Stimulated activated CD8-positive, alpha-beta memory T cell treated with anti-CD3 and anti-CD28 coated beads, Interleukin-15, amount 100 ng/mL, for 48 hours (primary cell): ENCODE data around the gene FAXC.

Experiments
- DNase-seq, 2 donors: peaks; one replicate each; pipeline ENCODE4 v3.0.0-alpha.2; 2020; ENCODE audit warnings: low read depth in 2 of 2

The FAXC gene

DNA sequence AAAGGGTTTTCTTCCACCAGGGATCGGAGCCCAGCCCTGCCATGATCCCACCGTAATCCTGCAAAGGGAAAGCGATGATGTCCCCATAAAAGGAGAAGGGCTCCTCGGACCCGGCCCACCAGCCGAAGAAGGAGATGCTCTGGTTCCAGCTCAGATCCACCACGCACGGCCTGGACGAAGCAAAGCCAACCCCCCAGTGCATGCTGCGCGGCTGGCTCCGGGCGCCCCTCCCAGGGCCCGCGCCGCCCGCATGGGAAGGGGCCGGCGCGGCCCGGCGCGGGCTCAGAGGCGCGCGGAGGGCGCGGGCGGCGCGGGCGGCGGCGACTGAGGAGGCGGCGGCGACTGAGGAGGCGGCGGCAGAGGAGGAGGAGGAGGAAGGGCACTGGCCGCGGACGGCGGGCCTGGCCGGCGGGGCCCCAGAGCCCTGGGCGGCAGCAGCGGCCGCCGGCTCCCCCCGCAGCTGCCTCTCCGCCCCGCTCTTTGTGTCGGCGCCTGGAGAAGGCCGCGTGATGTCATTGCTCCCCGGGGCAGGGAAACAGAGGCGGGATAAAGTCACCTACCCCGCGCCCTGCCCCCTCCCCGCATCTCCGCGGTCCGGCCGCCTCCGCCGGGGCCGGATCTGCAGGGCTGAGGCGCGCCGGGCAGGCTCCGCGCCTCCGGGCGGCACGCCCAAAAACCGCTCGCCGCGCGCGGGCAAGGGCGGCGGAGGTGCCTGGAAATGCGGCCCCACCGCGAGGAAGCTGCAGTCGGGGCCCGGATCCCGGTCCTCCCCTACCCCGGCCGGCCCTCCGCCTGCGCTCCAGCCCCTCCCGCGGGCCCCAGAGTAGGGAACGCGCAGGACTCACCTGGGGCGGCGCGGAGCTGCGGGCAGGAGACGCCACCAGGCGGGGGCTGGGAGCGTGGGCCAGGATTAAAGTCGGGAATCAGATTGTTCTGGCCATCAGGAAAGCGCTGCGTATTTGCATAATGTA, at the start of gene FAXC:
FAXC (minus strand) TSS at position 504 of the 971 bp plus-strand sequence; CDS start at position 202, 302 bp downstream.
- DNase-seq = no peak

DNA sequence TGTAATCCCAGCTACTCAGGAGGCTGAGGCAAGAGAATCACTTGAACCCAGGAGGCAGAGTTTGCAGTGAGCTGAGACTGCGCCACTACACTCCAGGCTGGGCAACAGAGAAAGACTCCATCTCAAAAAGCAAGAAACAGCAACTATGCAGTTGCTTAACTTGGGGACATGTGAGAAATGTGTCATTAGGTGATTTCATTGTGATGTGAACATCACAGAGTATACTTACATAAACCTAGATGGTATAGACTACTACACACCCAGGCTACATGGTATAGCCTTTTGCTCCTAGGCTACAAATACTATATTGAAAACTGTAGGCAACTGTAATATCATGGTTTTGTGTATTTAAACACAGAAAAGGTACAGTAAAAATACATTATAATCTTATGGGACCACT, 47.8 kb upstream of the FAXC start:
- DNase-seq = no peak

DNA sequence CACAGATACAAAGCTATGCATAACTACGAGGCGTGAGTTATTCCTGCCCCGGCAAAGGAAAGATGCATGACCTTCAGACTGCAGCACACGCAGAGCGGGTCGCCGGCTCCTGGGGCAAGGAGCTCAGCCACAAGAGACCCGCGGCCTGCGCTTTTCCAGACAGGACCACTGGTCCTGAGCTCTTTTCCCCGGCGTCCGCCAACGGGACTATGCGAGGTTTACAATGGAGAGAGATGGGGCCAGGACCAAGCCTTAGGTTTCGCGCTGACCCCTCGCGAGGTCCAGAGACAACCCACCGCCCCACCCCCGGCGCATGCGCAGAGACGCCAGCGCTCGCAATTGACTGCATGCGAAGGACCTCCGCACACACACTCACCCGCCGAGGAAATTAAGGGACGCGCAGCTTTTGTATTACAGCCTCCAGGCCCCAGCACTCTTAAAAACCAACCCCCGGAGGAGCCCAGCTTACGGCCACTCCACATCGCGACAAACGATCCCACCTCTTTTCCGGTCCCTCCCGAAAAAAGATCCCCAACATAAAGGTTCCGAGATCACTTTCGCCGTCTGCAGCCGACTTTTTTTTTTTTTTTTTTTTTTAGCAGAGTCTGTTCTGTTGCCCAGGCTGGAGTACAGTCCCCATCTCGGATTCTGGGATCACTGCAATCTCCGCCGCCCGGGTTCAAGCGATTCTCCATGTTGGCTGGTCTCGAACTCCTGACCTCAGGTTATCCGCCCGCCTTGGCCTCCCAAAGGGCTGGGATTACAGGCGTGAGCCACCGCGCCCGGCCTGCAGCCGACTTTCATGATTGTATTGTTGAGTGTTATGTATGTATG, 44.4 kb upstream of the FAXC start, which contains the start of gene COQ3:
COQ3 (minus strand) TSS at position 498 of the 834 bp plus-strand sequence; CDS start at position 482, 16 bp downstream.
- DNase-seq = peak; percentile 49 to 52

DNA sequence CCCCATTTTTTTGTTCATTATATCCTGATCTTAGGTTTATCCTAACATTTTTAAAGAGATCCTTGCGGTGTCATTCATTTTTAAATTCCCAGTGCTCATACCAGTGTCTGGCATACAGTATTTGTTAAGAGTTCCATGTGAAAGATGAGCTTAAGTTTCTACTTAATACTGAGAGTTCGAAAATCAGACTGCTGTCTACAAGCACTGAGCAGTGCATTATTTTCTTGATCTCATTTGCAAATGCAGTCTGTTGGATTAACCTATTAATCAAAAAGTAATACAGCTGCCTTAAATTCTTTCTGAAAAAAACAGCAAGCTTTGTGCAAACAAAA, 43.9 kb upstream of the FAXC start:
- no peak for DNase-seq

DNA sequence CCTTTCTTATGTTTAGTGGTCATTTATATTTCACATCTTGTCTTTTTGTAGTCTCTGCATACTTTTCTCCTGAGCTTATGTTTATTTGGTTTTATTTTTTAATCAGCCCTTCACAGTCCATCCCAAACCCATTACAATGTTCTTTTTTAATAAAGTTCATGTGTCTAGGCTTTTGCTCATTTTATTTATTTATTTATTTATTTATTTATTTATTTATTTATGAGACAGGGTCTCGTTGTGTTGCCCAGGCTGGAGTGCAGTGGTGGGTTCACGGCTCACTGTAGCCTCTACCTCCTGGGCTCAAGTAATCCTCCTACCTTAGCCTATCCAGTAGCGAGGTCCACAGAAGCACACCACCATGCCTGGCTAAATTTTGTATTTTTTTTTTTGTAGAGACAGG, 41.4 kb upstream of the FAXC start:
- no peak for DNase-seq

DNA sequence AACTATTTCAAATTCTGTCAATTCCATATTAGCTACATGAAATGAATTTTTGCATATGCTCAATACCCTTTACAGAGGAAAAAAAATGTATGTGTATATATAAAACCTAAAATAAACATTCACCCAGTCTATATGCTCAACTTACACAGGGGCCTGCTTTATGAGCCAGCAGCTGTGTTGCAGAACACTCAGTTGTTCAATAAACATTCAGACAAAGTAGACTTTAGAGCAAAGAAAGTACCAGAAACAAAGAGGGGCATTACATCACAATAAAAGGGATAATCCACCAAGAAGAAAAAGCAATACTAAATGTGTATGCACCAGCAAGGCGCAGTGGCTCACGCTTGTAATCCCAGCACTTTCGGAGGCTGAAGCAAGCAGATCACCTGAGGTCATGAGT, 35.0 kb upstream of the FAXC start:
- no peak for DNase-seq

DNA sequence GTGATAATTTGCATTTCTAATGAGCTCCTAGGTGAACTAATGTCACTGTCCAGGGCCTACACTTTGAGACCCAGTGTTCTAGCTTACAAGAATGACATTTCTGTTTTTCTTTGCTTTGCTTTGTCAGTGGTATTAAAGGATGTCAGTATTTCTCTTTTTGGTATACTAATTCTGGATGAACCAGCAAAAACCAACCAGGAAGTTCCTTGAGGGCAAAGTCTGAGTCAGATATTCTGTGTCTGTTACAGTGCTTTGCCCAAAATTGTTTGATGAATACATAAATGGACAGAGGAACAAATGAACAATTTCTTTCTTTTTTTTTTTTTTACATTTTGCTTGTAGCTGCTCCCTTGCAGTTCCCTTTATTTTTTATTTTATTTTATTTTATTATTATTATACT, 29.2 kb upstream of the FAXC start:
- DNase-seq = no peak

DNA sequence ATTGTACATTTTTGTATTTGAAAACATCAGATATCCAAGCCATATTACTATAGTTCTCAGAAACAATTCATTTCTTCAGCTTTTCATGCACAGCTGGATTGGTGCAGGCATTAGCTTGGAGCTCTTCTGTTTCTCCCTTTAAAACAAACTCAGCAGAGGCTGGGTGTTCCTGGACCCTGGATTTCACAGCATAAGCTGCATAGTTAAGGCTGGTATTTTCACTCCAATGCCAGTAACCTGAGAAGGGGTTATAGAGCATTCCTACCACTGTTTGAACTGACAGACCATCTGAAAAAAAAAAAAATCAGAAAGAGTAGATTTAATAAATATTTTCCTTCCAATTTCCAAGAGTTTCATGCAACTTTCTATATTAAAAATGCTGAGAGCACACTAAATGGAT, 20.1 kb upstream of the FAXC start:
- no peak for DNase-seq

DNA sequence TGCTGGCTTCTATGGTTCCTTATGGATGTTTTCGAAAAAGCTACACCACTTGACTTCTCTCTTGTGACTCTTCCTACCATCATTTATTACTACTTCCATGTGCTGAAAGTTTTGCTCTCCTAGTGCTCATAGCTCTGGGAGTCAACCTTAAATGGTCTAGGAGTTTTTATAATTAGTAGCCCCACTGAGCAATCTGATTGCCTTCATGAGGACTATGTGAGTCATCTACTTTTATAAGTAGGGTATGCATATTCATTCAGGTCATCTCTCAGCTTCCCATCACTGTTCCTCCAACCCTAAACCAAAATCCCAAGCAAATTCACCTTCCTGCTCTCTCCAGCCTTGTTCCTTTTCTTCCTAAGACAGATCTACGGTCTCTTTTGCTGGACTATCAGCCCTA, 17.4 kb upstream of the FAXC start:
- no peak for DNase-seq

DNA sequence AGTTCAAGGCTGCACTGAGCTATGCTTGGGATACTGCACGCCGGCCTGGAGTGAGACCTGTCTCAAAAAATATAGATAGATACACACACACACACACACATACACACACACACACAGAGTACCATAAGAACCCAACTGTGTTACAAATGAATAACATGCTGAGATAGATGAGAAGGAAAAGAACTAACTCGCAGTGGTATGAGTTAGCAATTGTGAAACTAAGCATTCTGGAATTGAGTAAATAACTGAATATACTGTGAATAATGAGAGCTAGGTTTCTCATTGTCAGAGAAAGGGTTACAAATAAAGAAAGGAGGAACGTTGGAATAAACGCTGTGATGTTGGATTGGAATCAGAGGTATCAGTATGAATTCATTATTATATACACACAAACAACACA, 14.6 kb upstream of the FAXC start:
- DNase-seq = no peak

DNA sequence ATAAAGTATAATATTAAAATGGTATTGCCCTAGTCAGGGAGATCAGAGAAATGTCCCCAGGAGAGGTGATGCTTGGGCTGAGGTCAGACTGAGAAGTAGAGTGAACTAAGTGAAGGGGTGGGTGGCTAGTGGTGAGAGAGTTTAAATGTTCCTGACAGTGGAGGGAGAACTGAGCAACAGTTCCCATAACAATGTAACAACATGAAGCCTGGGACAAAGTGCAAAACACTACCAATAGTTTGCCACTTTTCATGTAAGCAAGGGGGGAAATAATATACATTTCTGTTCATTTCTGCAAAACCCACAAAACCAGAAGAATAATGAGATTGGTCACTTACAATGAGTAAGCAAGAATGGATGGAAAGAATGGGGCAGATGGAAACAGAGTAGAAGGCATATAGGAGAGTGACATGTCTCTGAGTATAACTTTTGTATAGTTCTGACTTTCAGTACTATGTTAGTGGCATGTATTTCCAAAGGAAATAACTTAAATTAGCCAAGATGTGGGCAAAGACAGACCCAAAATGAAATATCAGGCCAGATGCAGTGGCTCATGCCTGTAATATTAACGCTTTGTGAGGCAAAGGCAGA, 13.3 kb upstream of the FAXC start:
- no peak for DNase-seq

DNA sequence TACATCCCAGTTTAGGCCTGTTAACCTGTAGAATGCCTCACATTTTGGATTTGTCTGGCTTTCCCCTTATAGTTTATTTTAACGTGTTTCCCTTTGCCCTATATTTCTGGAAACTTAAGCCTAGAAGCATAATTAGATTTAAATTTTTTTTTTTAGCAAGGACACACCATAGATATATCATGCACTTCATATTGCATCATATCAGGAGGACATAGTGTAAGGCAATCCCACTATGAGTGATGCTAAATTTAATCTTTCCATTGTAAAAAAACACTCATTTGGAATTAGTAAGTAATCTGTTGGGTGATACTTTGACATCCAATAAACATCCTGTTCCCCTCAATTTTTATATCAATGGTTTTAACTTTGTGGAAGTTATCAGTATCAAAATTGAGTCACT, 10.3 kb upstream of the FAXC start:
- DNase-seq = no peak

DNA sequence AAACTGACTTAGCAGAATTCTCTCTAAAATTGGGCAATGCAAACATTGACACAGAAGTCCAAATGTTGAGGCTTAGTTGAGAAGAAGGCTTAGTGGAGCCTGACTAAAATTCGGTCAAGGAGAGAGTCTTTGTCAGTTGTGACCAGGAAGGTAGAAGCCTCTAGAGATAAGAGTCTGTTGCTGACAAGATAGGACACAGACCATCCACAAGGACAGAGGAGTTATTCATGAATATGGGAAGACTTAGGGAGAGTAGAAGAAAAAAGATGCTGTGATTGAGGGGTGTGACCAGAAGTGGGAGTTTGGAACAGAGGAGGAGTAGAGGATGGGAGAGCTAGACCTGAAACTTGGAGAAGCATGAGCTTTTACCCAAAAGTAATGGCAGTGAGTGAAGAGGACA, 7.2 kb upstream of the FAXC start:
- no peak for DNase-seq

DNA sequence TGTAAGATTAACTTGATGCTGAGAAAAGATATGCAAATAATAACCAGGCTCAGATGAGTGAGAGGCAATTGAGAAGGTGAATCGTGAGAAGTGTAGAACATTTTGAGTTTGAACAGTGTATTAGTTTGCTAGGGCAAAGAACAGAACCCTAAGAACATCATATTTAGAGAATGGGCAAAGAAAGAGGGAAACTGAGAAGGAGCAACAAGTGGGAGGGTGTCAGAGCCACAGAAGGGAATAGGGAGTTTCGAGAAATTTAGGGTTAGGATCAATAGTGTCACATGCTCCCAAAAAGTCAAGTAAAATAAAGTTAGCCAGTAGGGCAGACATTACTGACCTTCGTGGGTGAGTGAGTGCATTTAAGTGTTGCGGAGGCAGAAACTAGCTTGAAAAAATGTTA, 5.5 kb upstream of the FAXC start:
- no peak for DNase-seq

DNA sequence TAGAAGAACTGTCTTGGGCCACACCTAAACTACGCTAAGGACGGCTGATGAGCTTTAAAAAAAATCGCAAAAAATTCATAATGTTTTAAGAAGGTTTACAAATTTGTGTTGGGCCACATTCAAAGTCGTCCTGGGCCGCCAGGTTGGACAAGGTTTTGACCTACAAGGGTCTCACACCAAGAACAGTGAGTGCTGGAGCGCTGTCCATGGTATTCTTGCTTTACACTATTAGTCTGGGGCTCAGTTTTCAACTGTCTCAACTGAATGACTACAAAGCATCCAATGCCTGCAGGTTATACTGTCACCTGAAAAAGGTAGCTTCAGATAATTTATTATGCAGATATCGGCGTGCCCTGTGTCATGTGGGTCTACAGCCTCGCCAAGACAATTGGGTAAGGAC, 3.7 kb upstream of the FAXC start:
- DNase-seq = no peak

DNA sequence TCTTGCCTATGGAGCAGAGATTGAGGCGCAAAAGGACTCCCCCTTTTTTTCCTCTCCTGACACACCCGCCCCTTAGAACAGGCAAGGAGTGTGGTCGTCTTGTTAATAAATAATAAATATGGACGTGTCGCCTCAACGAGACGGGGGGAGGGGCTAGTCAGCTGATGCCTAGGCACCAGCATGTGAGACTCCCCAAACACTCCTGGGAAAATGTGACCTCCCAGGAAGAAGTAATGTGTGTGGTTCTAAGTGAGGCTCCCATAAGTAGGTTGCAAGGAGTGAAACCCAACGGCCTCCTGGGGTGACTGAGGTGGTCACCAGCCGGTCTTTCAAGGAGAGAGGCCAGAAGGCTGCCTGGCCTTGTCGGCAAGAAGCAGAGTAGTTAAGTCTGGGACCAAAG, 1.1 kb upstream of the FAXC start:
- no peak for DNase-seq

DNA sequence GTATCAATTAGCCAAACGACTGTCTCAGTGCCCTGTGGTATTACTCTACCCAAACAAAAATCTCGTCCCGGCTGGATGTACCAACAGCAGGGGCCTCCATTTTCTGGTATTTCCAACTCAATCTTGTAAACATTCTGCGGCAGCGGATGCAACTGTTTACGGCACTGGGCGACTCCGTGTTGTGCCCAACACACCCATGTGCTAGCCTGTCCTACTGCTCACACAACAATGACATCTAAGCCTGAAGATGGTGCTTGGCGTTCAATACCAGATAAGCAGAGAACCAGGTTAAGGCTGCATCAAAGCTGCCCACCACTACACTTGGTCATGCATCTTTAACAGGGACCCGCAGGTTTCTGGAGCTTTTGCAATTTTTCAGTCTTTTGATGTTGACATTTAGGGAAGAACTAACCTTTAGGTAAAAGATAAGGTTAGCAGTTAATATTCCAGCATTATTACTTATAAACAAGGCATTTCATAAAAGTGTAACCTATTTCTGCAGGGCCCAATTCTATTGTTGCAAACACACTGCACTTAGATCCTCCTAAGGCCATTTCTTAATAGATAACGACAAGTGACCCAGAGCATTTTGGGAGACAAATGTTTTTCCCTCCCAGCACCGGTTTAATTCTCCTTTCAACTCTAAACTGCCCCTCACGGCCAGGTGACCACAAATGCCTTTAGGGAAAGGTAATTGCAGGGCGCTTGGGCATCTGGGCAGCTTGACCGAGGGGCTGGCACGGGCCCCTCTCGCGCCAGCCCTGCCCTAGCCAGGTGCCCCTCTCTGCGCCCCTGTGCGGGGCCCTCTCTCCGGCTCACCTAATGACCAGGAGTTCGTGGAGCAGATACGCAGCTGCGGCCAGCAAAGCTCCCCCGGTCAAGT, 945 bp downstream of the FAXC start:
- DNase-seq = no peak

DNA sequence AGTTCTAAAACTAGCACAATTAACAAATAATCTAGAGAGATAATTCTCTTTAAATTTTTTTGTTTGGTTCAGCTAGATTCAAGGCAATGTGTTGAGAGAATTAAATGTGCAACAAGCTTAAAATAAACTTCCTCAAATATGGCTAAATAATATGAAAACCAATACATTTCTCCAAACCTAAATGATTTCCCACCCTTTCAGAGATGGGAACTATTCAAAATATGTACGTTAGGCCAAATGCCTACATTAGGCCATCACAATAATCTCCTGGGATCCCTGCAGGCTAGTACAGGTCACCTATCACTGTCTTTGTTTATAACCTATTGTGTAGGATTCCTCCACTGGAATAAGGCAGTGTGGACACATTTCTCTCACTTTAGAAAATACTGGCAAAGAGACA, 1.7 kb downstream of the FAXC start:
- DNase-seq = no peak

DNA sequence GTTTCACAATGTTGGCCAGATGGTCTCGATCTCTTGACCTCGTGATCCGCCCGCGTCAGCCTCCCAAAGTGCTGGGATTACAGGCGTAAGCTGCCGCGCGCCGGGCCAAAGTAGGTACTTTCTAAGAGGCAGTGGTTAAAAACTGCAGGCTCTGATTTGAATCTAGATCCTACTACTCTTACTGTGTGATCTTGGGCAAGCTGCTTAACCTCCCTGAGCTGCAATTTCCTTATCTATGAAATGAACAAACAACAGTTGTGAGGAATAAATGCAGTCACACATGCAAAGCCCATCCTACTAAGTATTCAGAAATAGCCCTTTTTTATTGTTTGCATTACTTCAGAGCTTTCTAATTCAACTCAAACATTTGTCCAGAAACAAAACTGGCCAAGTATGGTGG, 2.9 kb downstream of the FAXC start:
- DNase-seq = no peak

DNA sequence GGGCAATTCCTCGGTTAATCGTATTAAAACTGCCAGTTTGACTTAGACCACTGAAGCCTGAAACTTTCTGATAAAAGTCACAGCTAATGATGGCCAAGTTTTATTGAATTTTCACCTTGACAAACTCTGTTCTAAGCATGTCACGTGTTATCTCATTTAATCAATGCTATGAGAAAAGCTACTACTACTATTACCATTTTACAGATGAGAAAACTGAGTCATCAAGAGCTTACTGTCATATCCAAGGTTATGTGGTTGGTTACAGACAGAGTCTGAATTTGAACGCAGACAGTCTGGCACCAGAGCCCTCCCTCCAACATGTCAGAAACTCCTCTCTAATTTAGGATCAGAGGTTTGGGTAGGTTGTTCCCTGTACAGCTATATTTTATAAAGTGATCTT, 4.3 kb downstream of the FAXC start:
- DNase-seq = no peak

DNA sequence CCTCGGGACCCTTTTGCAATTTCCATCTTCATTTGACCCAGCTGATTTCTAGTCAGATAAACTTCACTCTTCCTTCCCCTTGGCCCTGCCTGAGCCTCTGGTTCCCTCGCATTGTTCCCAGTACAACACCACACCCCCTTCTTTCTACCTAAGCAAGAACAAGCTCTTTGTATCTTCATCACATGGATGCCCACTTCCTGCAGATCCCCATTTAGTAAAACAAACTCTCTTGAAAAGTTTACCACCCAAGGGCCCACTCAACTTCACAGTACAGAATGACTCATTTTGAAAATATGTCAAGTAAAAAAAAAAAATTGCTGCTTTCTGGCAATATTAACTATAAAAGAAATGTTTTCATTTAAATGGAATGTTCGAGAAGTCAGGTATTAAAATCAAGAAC, 5.2 kb downstream of the FAXC start:
- DNase-seq = no peak
